Subcutaneous adipose tissue (tissue), 4 donors: ENCODE results near the gene TUBB. TPM values are rescaled to one million over a fixed set of nuclear protein-coding genes. Genes with fewer than 3 reads are reported as not detected.

Experiments used
- CTCF ChIP-seq: fragments of 450-650 bp; IDR thresholded peaks from one replicate; pipeline ENCODE4 v1.5.1; 2016; ENCODE audit warnings: low read depth, mild to moderate bottlenecking, control low read depth, antibody characterized with exemption, moderate library complexity
- total RNA-seq, 4 donors: library from RNA; depleted of rRNA; stranded (reverse); fragments of >200 nt; gene quantifications; one replicate each; pipeline ENCODE4 v1.1.0, GENCODE V29; 2016

Gene TUBB
- total RNA-seq, 4 donors from 2014 or later, result 166 to 277 (median 220) TPM

GRCh38 chr6:30717129-30717844 lies 2.9 kb upstream of the TUBB start, which contains the start of gene MDC1:
MDC1 (minus strand) TSS chr6:30717281; CDS start chr6:30715175, 2,106 bp downstream.
- no peak for TF ChIP-seq CTCF

GRCh38 chr6:30719356-30719755 lies 796 bp upstream of the TUBB start:
- no peak for TF ChIP-seq CTCF

- TF ChIP-seq CTCF, result no peak
Measured at GRCh38 chr6:30720738-30721197, 616 bp downstream of the TUBB start.

- TF ChIP-seq CTCF, result no peak
Measured at GRCh38 chr6:30721198-30722024, 1.3 kb downstream of the TUBB start.

GRCh38 chr6:30722280-30723112 lies 2.3 kb downstream of the TUBB start:
- TF ChIP-seq CTCF, result no peak

- no peak for TF ChIP-seq CTCF
Measured at GRCh38 chr6:30724906-30725667, 4.9 kb downstream of the TUBB start.
